Measurements from ENCODE around the gene PLXNB3.
A peak's percentile ranks its signal among the peaks of the same experiment; 100 is the strongest.

PLXNB3 gene

GRCh38 chrX:153774576-153775292 lies 10.7 kb downstream of the PLXNB3 start:
- DNase-seq (ENCODE audit: low spot score) = peak; percentile 1

GRCh38 chrX:153775293-153776119 lies 11.5 kb downstream of the PLXNB3 start:
- DNase-seq (ENCODE audit: low spot score) = peak; percentile 2

GRCh38 chrX:153776120-153776599 lies 12.1 kb downstream of the PLXNB3 start:
- DNase-seq (ENCODE audit: low spot score) = peak; percentile 3

- DNase-seq (ENCODE audit: low spot score) = peak; percentile 36
These were observed 12.6 kb downstream of the PLXNB3 start for GRCh38 chrX:153776611-153777045.

GRCh38 chrX:153777261-153778090 lies 13.4 kb downstream of the PLXNB3 start:
- no peak for DNase-seq (ENCODE audit: low spot score)

GRCh38 chrX:153778181-153778580 lies 14.1 kb downstream of the PLXNB3 start:
- no peak for DNase-seq (ENCODE audit: low spot score)

GRCh38 chrX:153778684-153779101 lies 14.6 kb downstream of the PLXNB3 start:
- DNase-seq (ENCODE audit: low spot score) = no peak

- DNase-seq (ENCODE audit: low spot score) = no peak
These were observed 16.0 kb downstream of the PLXNB3 start for GRCh38 chrX:153779891-153780677.

GRCh38 chrX:153780678-153781427 lies 16.8 kb downstream of the PLXNB3 start, which contains the start of gene SRPK3:
Gene SRPK3, plus strand, starts transcription at chrX:153781041. Its CDS starts 46 bp downstream, at chrX:153781087.
- DNase-seq (ENCODE audit: low spot score) = no peak

- DNase-seq (ENCODE audit: low spot score) = no peak
These were observed 17.5 kb downstream of the PLXNB3 start for GRCh38 chrX:153781428-153782047.

- DNase-seq (ENCODE audit: low spot score) = peak; percentile 49
These were observed 18.3 kb downstream of the PLXNB3 start for GRCh38 chrX:153782313-153782712.

- DNase-seq (ENCODE audit: low spot score) = no peak
These were observed 18.8 kb downstream of the PLXNB3 start for GRCh38 chrX:153782871-153783270.

- DNase-seq (ENCODE audit: low spot score) = no peak
These were observed 19.4 kb downstream of the PLXNB3 start for GRCh38 chrX:153783378-153784013.

GRCh38 chrX:153784325-153784967 lies 20.4 kb downstream of the PLXNB3 start:
- no peak for DNase-seq (ENCODE audit: low spot score)

- DNase-seq (ENCODE audit: low spot score) = no peak
These were observed 22.6 kb downstream of the PLXNB3 start for GRCh38 chrX:153786669-153787068.

- no peak for DNase-seq (ENCODE audit: low spot score)
These were observed 25.6 kb downstream of the PLXNB3 start for GRCh38 chrX:153789654-153790053.

GRCh38 chrX:153791104-153791852 lies 27.2 kb downstream of the PLXNB3 start:
- DNase-seq (ENCODE audit: low spot score) = no peak

- DNase-seq (ENCODE audit: low spot score) = no peak
These were observed 28.3 kb downstream of the PLXNB3 start for GRCh38 chrX:153792368-153792767.

Data from iPS-NIHi11 (cell line).